Lower leg skin (tissue), 4 donors: ENCODE measurements around the gene NF1. TPM values are rescaled to one million over a fixed set of nuclear protein-coding genes. Genes with fewer than 3 reads are reported as not detected.

ENCODE experiments used
- DNase-seq, 2 donors: peaks; one replicate each; pipeline ENCODE4 v3.0.0-alpha.2; 2019; ENCODE audit warnings: low spot score in 2 of 2
- H3K4me3 ChIP-seq: fragments of 200-600 bp; sonication (generic); 2 replicates; pipeline ENCODE4 v1.5.1; 2017; ENCODE audit warnings: mild to moderate bottlenecking, low read depth; ENCODE audit not compliant: poor library complexity, severe bottlenecking
- CTCF ChIP-seq, 3 donors: fragments of 450-650 bp; IDR thresholded peaks; one replicate each; pipeline ENCODE4 v1.5.1; 2016; ENCODE audit warnings: antibody characterized with exemption in 3 of 3, mild to moderate bottlenecking in 3 of 3, moderate library complexity in 2 of 3
- POLR2A ChIP-seq, 2 donors: fragments of 450-650 bp; IDR thresholded peaks; one replicate each; pipeline ENCODE4 v1.6.1; 2016 to 2017; ENCODE audit warnings: antibody characterized with exemption in 2 of 2, mild to moderate bottlenecking in 1 of 2, moderate library complexity in 1 of 2
- WGBS, 2 donors: methylation state at CpG; one replicate each; pipeline ENCODE4 v1.1.5; 2018; 5-methylcytosine and 5-hydroxymethylcytosine counted together
- intact Hi-C: fragments of 100-400 bp; cut with DNase I; formaldehyde crosslinking; loops from one replicate; pipeline ENCODE4 v1.15.0; 2023; ENCODE audit warnings: low total_unique reads
- microRNA-seq, 2 donors: library from miRNA; unstranded; fragments of <30 nt; microRNA quantifications; one replicate each; pipeline ENCODE4, GENCODE V29; 2016; ENCODE audit warnings: borderline replicate concordance in 2 of 2, borderline number of aligned reads in 1 of 2
- total RNA-seq, 4 donors: library from RNA; depleted of rRNA; stranded (reverse); fragments of >200 nt; gene quantifications; one replicate each; pipeline ENCODE4 v1.1.0, GENCODE V29; 2016

NF1 gene
- total RNA-seq, 4 donors from 2014 or later: 27.5 to 48.6 (median 34.3) TPM

GRCh38 chr17:31422443-31422842 is 327.7 kb downstream of the NF1 start:
- TF ChIP-seq CTCF (IDR thresholded peaks at IDR 0.05) (no peak), POLR2A (IDR thresholded peaks at IDR 0.05) (no peak)
- no peak for DNase-seq
- 92% methylated on average over 3 of the region's 3 CpGs for WGBS, 2 donors
- intact Hi-C loops: no loop called here
- H3K4me3 ChIP-seq: no peak overlapping the region

- WGBS, 2 donors: 60 to 64% methylated on average over 5 of the region's 5 CpGs
- no peak for DNase-seq
- H3K4me3 ChIP-seq: no peak overlapping the region
- TF ChIP-seq POLR2A (IDR thresholded peaks at IDR 0.05) (no peak), CTCF (IDR thresholded peaks at IDR 0.05) (no peak)
- intact Hi-C loops: no loop called here
Observed at GRCh38 chr17:31424944-31425281, 330.1 kb downstream of the NF1 start.

- WGBS, 2 donors: 47% methylated on average over 17 of the region's 17 CpGs
- intact Hi-C loops: no loop called here
- H3K4me3 ChIP-seq: no peak overlapping the region
- TF ChIP-seq CTCF (IDR thresholded peaks at IDR 0.05): no peak
- no peak for TF ChIP-seq POLR2A (IDR thresholded peaks at IDR 0.05)
- DNase-seq: no peak
Observed at GRCh38 chr17:31425282-31426040, 330.7 kb downstream of the NF1 start.

Small RNA genes lying within 50 kb of the gene (microRNA-seq; reads per million reads assigned to microRNA genes)
- 0 to 0.57 reads per million in 2 donors for gene MIR4733

Other genes with a start within 250 kb of the NF1 start
- 10 to 100 TPM in 3 of 4 donors, 1 to 10 TPM in 1; 7.8 to 23.3 (median 12.4) TPM for gene TEFM, start 188.7 kb upstream of the NF1 start, total RNA-seq
- 10 to 100 TPM; 13.6 to 24.1 (median 18.3) TPM for gene ADAP2, start 173.0 kb upstream of the NF1 start, total RNA-seq
- 10 to 100 TPM; 45.6 to 67.9 (median 53.5) TPM for gene RNF135, start 123.9 kb upstream of the NF1 start, total RNA-seq
- gene OMG, start 202.3 kb downstream of the NF1 start, total RNA-seq: not detected
- gene EVI2B, start 219.1 kb downstream of the NF1 start, total RNA-seq: 1 to 10 TPM; 1.2 to 5.0 (median 2.4) TPM
- 1 to 10 TPM; 1.2 to 4.0 (median 2.0) TPM for gene EVI2A, start 226.6 kb downstream of the NF1 start, total RNA-seq